ENCODE results near the gene NOS1AP. TPM values are rescaled to one million over a fixed set of nuclear protein-coding genes. Genes with fewer than 3 reads are reported as not detected.
"Not testable (repeated sequence)": the region's sequence is repeated elsewhere in the genome, so short reads cannot be mapped to it uniquely, and the experiment has no call there.

The NOS1AP gene
- total RNA-seq, 1 experiment from 2014 or later, result 2.6 TPM

DNA sequence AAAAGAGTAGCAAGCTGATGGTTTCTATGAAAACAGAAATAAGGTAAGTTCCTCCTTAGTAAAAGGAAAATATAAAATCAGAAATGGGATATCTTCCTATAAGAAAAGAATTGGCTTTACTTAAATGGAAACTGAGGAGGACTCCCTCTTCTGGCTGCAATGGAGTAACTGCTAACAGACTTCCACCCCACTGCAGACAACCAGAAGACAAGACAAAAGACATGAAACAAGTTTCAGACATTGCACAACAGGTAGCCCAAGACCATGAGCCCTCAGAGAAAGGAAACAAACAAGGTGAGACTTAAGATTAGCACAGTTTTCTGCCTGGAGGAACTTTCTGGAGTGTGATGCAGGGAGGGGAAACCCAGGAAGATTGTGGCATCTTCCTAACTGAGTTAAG is 28.8 kb upstream of the NOS1AP start:
- POLR2A ChIA-PET (ENCODE audit: unreplicated experiment), result no interaction called here
- intact Hi-C loops (cut with micrococcal nuclease), result no loop called here
- ATAC-seq (peak; percentile 51), DNase-seq (peak; percentile 58)
- CTCF ChIA-PET, result no interaction called here
- TF ChIP-seq EZH2 (IDR thresholded peaks at IDR 0.05; ENCODE audit: low read length, unreplicated experiment) (no peak), EZH2phosphoT487 (IDR thresholded peaks at IDR 0.05; ENCODE audit: borderline replicate concordance, low read length) (no peak)
- TF ChIP-seq, protein P1, sequence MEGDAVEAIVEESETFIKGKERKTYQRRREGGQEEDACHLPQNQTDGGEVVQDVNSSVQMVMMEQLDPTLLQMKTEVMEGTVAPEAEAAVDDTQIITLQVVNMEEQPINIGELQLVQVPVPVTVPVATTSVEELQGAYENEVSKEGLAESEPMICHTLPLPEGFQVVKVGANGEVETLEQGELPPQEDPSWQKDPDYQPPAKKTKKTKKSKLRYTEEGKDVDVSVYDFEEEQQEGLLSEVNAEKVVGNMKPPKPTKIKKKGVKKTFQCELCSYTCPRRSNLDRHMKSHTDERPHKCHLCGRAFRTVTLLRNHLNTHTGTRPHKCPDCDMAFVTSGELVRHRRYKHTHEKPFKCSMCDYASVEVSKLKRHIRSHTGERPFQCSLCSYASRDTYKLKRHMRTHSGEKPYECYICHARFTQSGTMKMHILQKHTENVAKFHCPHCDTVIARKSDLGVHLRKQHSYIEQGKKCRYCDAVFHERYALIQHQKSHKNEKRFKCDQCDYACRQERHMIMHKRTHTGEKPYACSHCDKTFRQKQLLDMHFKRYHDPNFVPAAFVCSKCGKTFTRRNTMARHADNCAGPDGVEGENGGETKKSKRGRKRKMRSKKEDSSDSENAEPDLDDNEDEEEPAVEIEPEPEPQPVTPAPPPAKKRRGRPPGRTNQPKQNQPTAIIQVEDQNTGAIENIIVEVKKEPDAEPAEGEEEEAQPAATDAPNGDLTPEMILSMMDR (conservative IDR thresholded peaks at IDR 0.05; ENCODE audit: low read depth, low read length), result peak; percentile 80
- no peaks in the 10 kb centered on the region for H3K36me3 ChIP-seq (ENCODE audit: low read depth, low read length)
- H3K4me1 ChIP-seq (ENCODE audit: insufficient read depth, low read length), result peaks cover 8% of the 10 kb centered on the region
- no peak overlapping the region for H3K4me2 ChIP-seq (ENCODE audit: low read length)
- no peaks in the 10 kb centered on the region for H4K20me1 ChIP-seq (ENCODE audit: low read length)
- no peaks in the 10 kb centered on the region for H3K9me2 ChIP-seq (replicated peaks; ENCODE audit: low read length)
- no peak overlapping the region for H3K27ac ChIP-seq (ENCODE audit: low read length)
- no peak overlapping the region for H3K9ac ChIP-seq (ENCODE audit: low read length)
- H3K27me3 ChIP-seq (ENCODE audit: low read length), result no peaks in the 10 kb centered on the region
- H3K79me2 ChIP-seq (ENCODE audit: low read length), result no peaks in the 10 kb centered on the region
- no peaks in the 10 kb centered on the region for H3F3A ChIP-seq (ENCODE audit: low read length, unreplicated experiment)
- no peaks in the 10 kb centered on the region for H3K9me3 ChIP-seq (ENCODE audit: low read length)
- BruUV-seq (replicated peaks), result no TSS peak
- no peak overlapping the region for H3K4me3 ChIP-seq (ENCODE audit: low read length)
- no peak overlapping the region for H2AFZ ChIP-seq (ENCODE audit: low read length)

DNA sequence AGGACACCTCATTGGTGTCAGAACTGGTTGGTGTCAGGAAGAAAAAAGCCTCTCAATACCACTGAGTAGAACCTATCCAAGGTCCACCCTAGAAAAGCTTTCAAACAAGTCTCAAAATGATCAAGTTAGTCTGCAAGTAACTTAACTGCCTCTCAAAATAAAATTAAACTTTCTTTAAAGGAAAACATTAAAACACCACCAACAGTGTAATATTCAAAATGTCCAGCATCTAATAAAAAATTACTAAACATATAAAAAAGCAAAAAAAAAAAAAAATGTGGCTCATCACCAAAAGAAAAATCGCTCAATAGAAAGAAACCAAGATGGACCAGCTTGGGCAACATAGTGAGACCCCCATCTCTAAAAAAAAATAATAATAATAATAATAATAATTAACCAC is 27.1 kb upstream of the NOS1AP start:
- ATAC-seq, result no peak

DNA sequence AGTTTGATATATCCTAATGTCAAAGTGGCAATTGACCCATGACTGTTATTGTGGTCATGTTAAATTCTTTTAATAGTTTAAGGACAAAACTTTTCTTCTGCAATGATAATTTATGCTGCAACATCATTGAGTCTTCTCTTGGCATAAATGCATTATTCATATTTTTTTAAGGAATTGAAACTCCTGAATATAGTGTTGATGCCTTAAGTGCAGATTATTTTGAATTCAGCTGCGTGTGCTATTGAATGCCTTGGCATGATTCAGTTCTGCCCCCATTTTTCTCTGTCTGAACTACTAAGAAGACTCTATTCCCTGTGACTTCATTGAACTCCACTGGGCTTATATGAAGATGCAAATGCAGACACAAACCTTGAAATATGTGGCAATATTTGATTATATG is 22.6 kb upstream of the NOS1AP start:
- intact Hi-C loops (cut with micrococcal nuclease), result no loop called here
- Histone ChIP-seq H3K9me3 (ENCODE audit: low read length) (no peaks in the 10 kb centered on the region), H2AFZ (ENCODE audit: low read length) (no peak overlapping the region), H3K4me1 (ENCODE audit: insufficient read depth, low read length) (no peaks in the 10 kb centered on the region), H3K27ac (ENCODE audit: low read length) (no peak overlapping the region), H3K27me3 (ENCODE audit: low read length) (no peaks in the 10 kb centered on the region), H3F3A (ENCODE audit: low read length, unreplicated experiment) (no peaks in the 10 kb centered on the region), H3K9me2 (replicated peaks; ENCODE audit: low read length) (no peaks in the 10 kb centered on the region), H3K4me3 (ENCODE audit: low read length) (no peak overlapping the region), H3K4me2 (ENCODE audit: low read length) (no peak overlapping the region), H3K36me3 (ENCODE audit: low read depth, low read length) (no peaks in the 10 kb centered on the region), H3K79me2 (ENCODE audit: low read length) (no peaks in the 10 kb centered on the region), H3K9ac (ENCODE audit: low read length) (no peak overlapping the region), H4K20me1 (ENCODE audit: low read length) (no peaks in the 10 kb centered on the region)
- DNase-seq, result no peak
- ATAC-seq, result no peak
- ChIA-PET POLR2A (ENCODE audit: unreplicated experiment) (no interaction called here), CTCF (no interaction called here)
- BruUV-seq (replicated peaks), result no TSS peak
- TF ChIP-seq, protein P1 (conservative IDR thresholded peaks at IDR 0.05; ENCODE audit: low read depth, low read length), result no peak
- no peak for TF ChIP-seq EZH2phosphoT487 (IDR thresholded peaks at IDR 0.05; ENCODE audit: borderline replicate concordance, low read length)
- TF ChIP-seq EZH2 (IDR thresholded peaks at IDR 0.05; ENCODE audit: low read length, unreplicated experiment), result no peak

More for the DNA sequence above, 27.1 kb upstream of the NOS1AP start:
- intact Hi-C loops (cut with micrococcal nuclease), result no loop called here
- no peak for DNase-seq
- H3K9me3 ChIP-seq (ENCODE audit: low read length), result no peaks in the 10 kb centered on the region
- H3K36me3 ChIP-seq (ENCODE audit: low read depth, low read length), result no peaks in the 10 kb centered on the region
- no peaks in the 10 kb centered on the region for H3F3A ChIP-seq (ENCODE audit: low read length, unreplicated experiment)
- CTCF ChIA-PET, result no interaction called here
- no peaks in the 10 kb centered on the region for H3K79me2 ChIP-seq (ENCODE audit: low read length)
- no peak overlapping the region for H3K4me3 ChIP-seq (ENCODE audit: low read length)
- BruUV-seq (replicated peaks), result no TSS peak
- H3K27me3 ChIP-seq (ENCODE audit: low read length), result no peaks in the 10 kb centered on the region
- no peaks in the 10 kb centered on the region for H4K20me1 ChIP-seq (ENCODE audit: low read length)
- no peak overlapping the region for H3K4me2 ChIP-seq (ENCODE audit: low read length)
- no peak overlapping the region for H2AFZ ChIP-seq (ENCODE audit: low read length)
- no peaks in the 10 kb centered on the region for H3K9me2 ChIP-seq (replicated peaks; ENCODE audit: low read length)
- POLR2A ChIA-PET (ENCODE audit: unreplicated experiment), result no interaction called here
- no peak overlapping the region for H3K27ac ChIP-seq (ENCODE audit: low read length)
- TF ChIP-seq, protein P1 (conservative IDR thresholded peaks at IDR 0.05; ENCODE audit: low read depth, low read length), result no peak
- no peak for TF ChIP-seq EZH2 (IDR thresholded peaks at IDR 0.05; ENCODE audit: low read length, unreplicated experiment)
- no peak for TF ChIP-seq EZH2phosphoT487 (IDR thresholded peaks at IDR 0.05; ENCODE audit: borderline replicate concordance, low read length)
- H3K4me1 ChIP-seq (ENCODE audit: insufficient read depth, low read length), result peaks cover 2% of the 10 kb centered on the region; the same call in 1 of the 2 replicates
- no peak overlapping the region for H3K9ac ChIP-seq (ENCODE audit: low read length)

DNA sequence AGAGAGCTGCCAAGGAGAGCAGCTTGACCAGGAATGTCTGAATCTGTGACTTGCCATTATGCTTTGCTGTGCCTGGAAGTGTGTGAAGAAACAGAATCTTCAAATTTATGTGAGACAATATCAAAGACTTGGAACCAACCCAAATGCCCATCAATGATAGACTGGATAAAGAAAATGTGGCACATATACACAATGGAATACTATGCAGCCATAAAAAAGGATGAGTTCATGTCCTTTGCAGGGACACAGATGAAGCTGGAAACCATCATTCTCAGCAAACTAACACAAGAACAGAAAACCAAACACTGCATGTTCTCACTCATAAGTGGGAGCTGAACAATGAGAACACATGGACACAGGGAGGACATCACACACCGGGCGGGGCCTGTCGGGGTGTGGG is 15.5 kb upstream of the NOS1AP start:
- H3K4me2 ChIP-seq (ENCODE audit: low read length); H3F3A ChIP-seq (ENCODE audit: low read length, unreplicated experiment); H4K20me1 ChIP-seq (ENCODE audit: low read length); H3K4me3 ChIP-seq (ENCODE audit: low read length); H3K27me3 ChIP-seq (ENCODE audit: low read length); H3K79me2 ChIP-seq (ENCODE audit: low read length); H3K9me2 ChIP-seq (replicated peaks; ENCODE audit: low read length); intact Hi-C loops (cut with micrococcal nuclease); H2AFZ ChIP-seq (ENCODE audit: low read length); BruUV-seq (replicated peaks); CTCF ChIA-PET; H3K36me3 ChIP-seq (ENCODE audit: low read depth, low read length); H3K9me3 ChIP-seq (ENCODE audit: low read length); H3K27ac ChIP-seq (ENCODE audit: low read length); DNase-seq; H3K9ac ChIP-seq (ENCODE audit: low read length); ATAC-seq; POLR2A ChIA-PET (ENCODE audit: unreplicated experiment): not testable (repeated sequence)
- H3K4me1 ChIP-seq (ENCODE audit: insufficient read depth, low read length), result peaks cover 16% of the 10 kb centered on the region
